H1 (cell line): ENCODE measurements around the gene LIG3. TPM values are rescaled to one million over a fixed set of nuclear protein-coding genes. Genes with fewer than 3 reads are reported as not detected.

Experiments
- CTCF ChIA-PET: fragments of 300-600 bp; sonication (Branson Sonifier 250); formaldehyde crosslinking; loops from one replicate; lab custom pipeline; 2021; ENCODE audit not compliant: partially characterized antibody; lab: Charles Lee
- POLR2A ChIA-PET: fragments of 300-600 bp; sonication (Branson Sonifier 250); formaldehyde crosslinking; loops from one replicate; lab custom pipeline; 2021; ENCODE audit warnings: inconsistent platforms; ENCODE audit not compliant: partially characterized antibody; lab: Charles Lee
- DNase-seq, 2 experiments: peaks; one replicate each; pipeline versions ENCODE4 v3.0.0 to v3.0.0-alpha.2; 2010 to 2022; ENCODE audit warnings: low spot score in 2 of 2, low read depth in 1 of 2, mixed read lengths in 1 of 2
- FAIRE-seq: peaks from 2 replicates; lab custom pipeline; 2011; peaks lifted over from hg19 to GRCh38; lab: Jason Lieb, UNC
- H2AFZ ChIP-seq: 2 replicates; pipeline ENCODE4 v1.8.1; 2012; ENCODE audit warnings: low read length, inconsistent platforms
- H2AK5ac ChIP-seq: 2 replicates; pipeline ENCODE4 v1.6.1; 2013; ENCODE audit warnings: low read depth, low read length
- H2BK120ac ChIP-seq: replicated peaks from 2 replicates; pipeline ENCODE3; 2013; ENCODE audit warnings: low read depth, low read length, inconsistent platforms
- H2BK12ac ChIP-seq: 2 replicates; pipeline ENCODE4 v1.6.1; 2013; ENCODE audit warnings: low read depth, low read length
- H2BK15ac ChIP-seq: 2 replicates; pipeline ENCODE4 v1.6.1; 2013; ENCODE audit warnings: low read length
- H2BK20ac ChIP-seq: 2 replicates; pipeline ENCODE4 v1.6.1; 2013; ENCODE audit warnings: low read length
- H2BK5ac ChIP-seq: 2 replicates; pipeline ENCODE4 v1.6.1; 2013; ENCODE audit warnings: low read depth, low read length
- H3K14ac ChIP-seq: 2 replicates; pipeline ENCODE4 v1.6.1; 2013; ENCODE audit warnings: inconsistent platforms; ENCODE audit not compliant: insufficient read length
- H3K18ac ChIP-seq: 2 replicates; pipeline ENCODE4 v1.6.1; 2013; ENCODE audit warnings: low read length; ENCODE audit errors: extremely low read depth
- H3K23ac ChIP-seq: 2 replicates; pipeline ENCODE4 v1.6.1; 2013; ENCODE audit warnings: inconsistent platforms; ENCODE audit not compliant: insufficient read length
- H3K23me2 ChIP-seq: 2 replicates; pipeline ENCODE4 v1.6.1; 2013; ENCODE audit warnings: low read depth, low read length
- H3K27ac ChIP-seq: 2 replicates; pipeline ENCODE4 v1.6.1; 2011; ENCODE audit warnings: low read depth, low read length, inconsistent platforms
- H3K27me3 ChIP-seq, 4 experiments: replicated peaks in 1 of 4; 1 replicate in 1 of 4; 2 replicates in 3 of 4; pipeline versions ENCODE4 v1.6.1 to v1.8.1; 2011 to 2013; ENCODE audit warnings: low read length in 3 of 4, mild to moderate bottlenecking in 3 of 4, inconsistent platforms in 2 of 4, mixed read lengths in 2 of 4, moderate library complexity in 1 of 4; ENCODE audit not compliant: control insufficient read depth in 3 of 4, insufficient read depth in 3 of 4; ENCODE audit errors: extremely low read depth in 1 of 4
- H3K36me3 ChIP-seq, 4 experiments: 2 replicates each; pipeline versions ENCODE4 v1.6.1 to v1.8.1; 2011 to 2013; ENCODE audit warnings: mild to moderate bottlenecking in 4 of 4, low read length in 3 of 4, moderate library complexity in 2 of 4, control low read depth in 1 of 4, inconsistent platforms in 1 of 4; ENCODE audit not compliant: insufficient read depth in 4 of 4, control insufficient read depth in 2 of 4
- H3K4ac ChIP-seq: replicated peaks from 2 replicates; pipeline ENCODE3; 2013; ENCODE audit warnings: low read length, low read depth, mixed read lengths, inconsistent platforms; ENCODE audit not compliant: insufficient read length
- H3K4me1 ChIP-seq, 4 experiments: replicated peaks in 1 of 4; 1 replicate in 1 of 4; 2 replicates in 3 of 4; pipeline versions ENCODE4 v1.6.1 to v1.8.1; 2011 to 2013; ENCODE audit warnings: low read length in 3 of 4, inconsistent platforms in 2 of 4, mixed read lengths in 1 of 4; ENCODE audit not compliant: insufficient read depth in 4 of 4, control insufficient read depth in 3 of 4
- H3K4me2 ChIP-seq, 2 experiments: 2 replicates each; pipeline versions ENCODE4 v1.6.1 to v1.8.1; 2011 to 2013; ENCODE audit warnings: low read depth in 2 of 2, low read length in 2 of 2, control low read depth in 1 of 2, inconsistent platforms in 1 of 2, mild to moderate bottlenecking in 1 of 2; ENCODE audit not compliant: insufficient read depth in 1 of 2
- H3K4me3 ChIP-seq, 4 experiments: fragments of 200-600, 300-600 bp in 1 of 4; sonication (generic), shearing (Covaris generic), sonication (Bioruptor Twin) in 1 of 4; 2 replicates each; pipeline versions ENCODE4 v1.5.1 to v1.8.1; 2011 to 2016; ENCODE audit warnings: low read length in 4 of 4, low read depth in 3 of 4, control low read depth in 2 of 4, inconsistent platforms in 2 of 4, mild to moderate bottlenecking in 2 of 4, mixed read lengths in 1 of 4, moderate library complexity in 1 of 4; ENCODE audit not compliant: insufficient read depth in 2 of 4; ENCODE audit errors: extremely low read depth in 1 of 4
- H3K56ac ChIP-seq: replicated peaks from 2 replicates; pipeline ENCODE3; 2013; ENCODE audit warnings: low read depth, mild to moderate bottlenecking, mixed read lengths, low read length, inconsistent platforms; ENCODE audit not compliant: insufficient read length
- H3K79me1 ChIP-seq: 2 replicates; pipeline ENCODE4 v1.6.1; 2013; ENCODE audit warnings: low read depth, low read length, control low read depth
- H3K79me2 ChIP-seq, 2 experiments: 2 replicates each; pipeline versions ENCODE4 v1.6.1 to v1.8.1; 2012 to 2013; ENCODE audit warnings: low read length in 2 of 2, mild to moderate bottlenecking in 2 of 2, inconsistent platforms in 1 of 2; ENCODE audit not compliant: insufficient read depth in 2 of 2, control insufficient read depth in 1 of 2
- H3K9ac ChIP-seq, 4 experiments: replicated peaks in 1 of 4; 1 replicate in 1 of 4; 2 replicates in 3 of 4; pipeline versions ENCODE4 v1.6.1 to v1.8.1; 2011 to 2013; ENCODE audit warnings: low read depth in 3 of 4, low read length in 3 of 4, control low read depth in 2 of 4, mild to moderate bottlenecking in 2 of 4, moderate library complexity in 2 of 4, inconsistent platforms in 1 of 4; ENCODE audit errors: extremely low read depth in 1 of 4
- H3K9me3 ChIP-seq, 2 experiments: 2 replicates each; pipeline versions ENCODE4 v1.6.1 to v1.8.1; 2012 to 2013; ENCODE audit warnings: mild to moderate bottlenecking in 2 of 2, moderate library complexity in 2 of 2, control low read depth in 1 of 2, inconsistent platforms in 1 of 2, low read depth in 1 of 2, low read length in 1 of 2, mixed read lengths in 1 of 2; ENCODE audit not compliant: insufficient read depth in 2 of 2
- H4K20me1 ChIP-seq, 2 experiments: replicated peaks in 1 of 2; 2 replicates each; pipeline versions ENCODE3 to v1.8.1; 2011 to 2013; ENCODE audit warnings: inconsistent platforms in 2 of 2, low read length in 2 of 2, mild to moderate bottlenecking in 1 of 2; ENCODE audit not compliant: insufficient read depth in 2 of 2, control insufficient read depth in 1 of 2
- H4K5ac ChIP-seq: 2 replicates; pipeline ENCODE4 v1.6.1; 2013; ENCODE audit warnings: low read length, low read depth, mixed read lengths, inconsistent platforms; ENCODE audit not compliant: insufficient read length
- H4K8ac ChIP-seq: 2 replicates; pipeline ENCODE4 v1.8.0; 2013; ENCODE audit warnings: mild to moderate bottlenecking, moderate library complexity, low read length, inconsistent platforms; ENCODE audit not compliant: insufficient read depth; ENCODE audit errors: extremely low read depth
- H4K91ac ChIP-seq: replicated peaks from 2 replicates; pipeline ENCODE3; 2013; ENCODE audit warnings: low read length, mixed read lengths, inconsistent platforms; ENCODE audit not compliant: insufficient read length
- BACH1 ChIP-seq: IDR thresholded peaks from 2 replicates; pipeline ENCODE4 v1.6.1; 2012; ENCODE audit warnings: low read length, improper control_type of control experiment
- CBX5 ChIP-seq: fragments of 300-800, 300-1000 bp; sonication (generic); IDR thresholded peaks from 2 replicates; pipeline ENCODE4 v1.7.1; 2016; ENCODE audit warnings: antibody characterized with exemption, low read length, low read depth
- HDAC2 ChIP-seq, 2 experiments: fragments of 300-600 bp in 1 of 2; sonication (generic) in 1 of 2; IDR thresholded peaks; 2 replicates each; pipeline ENCODE4 v1.6.1; 2011 to 2012; ENCODE audit warnings: low read depth in 2 of 2, low read length in 2 of 2, mild to moderate bottlenecking in 2 of 2, moderate library complexity in 2 of 2, borderline replicate concordance in 1 of 2, inconsistent platforms in 1 of 2
- POLR2A ChIP-seq, 2 experiments: IDR thresholded peaks; 1 replicate in 1 of 2; 2 replicates in 1 of 2; pipeline ENCODE4 v1.6.1; 2011; ENCODE audit warnings: low read depth in 2 of 2, low read length in 2 of 2, mild to moderate bottlenecking in 2 of 2; ENCODE audit errors: control extremely low read depth in 1 of 2
- RAD21 ChIP-seq, 2 experiments: IDR thresholded peaks in 1 of 2; conservative IDR thresholded peaks in 1 of 2; 2 replicates each; pipeline ENCODE4 v1.6.1; 2011; ENCODE audit warnings: low read depth in 2 of 2, low read length in 2 of 2, improper control_type of control experiment in 1 of 2, inconsistent platforms in 1 of 2, mild to moderate bottlenecking in 1 of 2, moderate library complexity in 1 of 2
- SIRT6 ChIP-seq: IDR thresholded peaks from one replicate; pipeline ENCODE4 v1.7.1; 2012; ENCODE audit warnings: low read length, inconsistent platforms
- SP1 ChIP-seq: IDR thresholded peaks from 2 replicates; pipeline ENCODE4 v1.6.1; 2011; ENCODE audit warnings: low read depth, low read length
- SRF ChIP-seq: IDR thresholded peaks from 2 replicates; pipeline ENCODE4 v1.6.1; 2011; ENCODE audit warnings: mild to moderate bottlenecking, low read depth, low read length, moderate library complexity
- WGBS, 2 experiments: shearing (Covaris generic) in 1 of 2; methylation state at CpG; one replicate each; pipeline versions ENCODE4 v1.1.6 to v1.1.7; 2013 to 2015; ENCODE audit warnings: low lambda C conversion rate in 2 of 2, mixed read lengths in 2 of 2, inconsistent platforms in 1 of 2, low coverage in 1 of 2, missing lambda C conversion rate in 1 of 2; ENCODE audit not compliant: insufficient replicate concordance in 2 of 2, insufficient coverage in 1 of 2, insufficient read length in 1 of 2; ENCODE audit errors: extremely low coverage in 1 of 2, missing lambda C conversion rate in 1 of 2; 5-methylcytosine and 5-hydroxymethylcytosine counted together
- polyA plus RNA-seq, 7 experiments: library from polyadenylated mRNA; depleted of rRNA in 3 of 7; stranded (reverse) in 5 of 7; unstranded in 2 of 7; fragments of >200 nt in 5 of 7; fragments of 200-250 nt in 2 of 7; gene quantifications; 1 replicate in 5 of 7; 2 replicates in 1 of 7; 4 replicates in 1 of 7; pipeline versions ENCODE4 v1.2.1 to v1.2.3, GENCODE V29; 2011 to 2013; ENCODE audit warnings: missing spikeins in 2 of 7, mixed read lengths in 2 of 7
- total RNA-seq: library from RNA; stranded (reverse); fragmentation: NEBNext Ultra II Directional; extraction: Animal tissue kit (Norgen Biotek cat#: 25700); gene quantifications from 2 replicates; pipeline ENCODE4 v1.2.1, GENCODE V29; 2021
- TF ChIP-seq, protein P1 (sequence below): IDR thresholded peaks from 2 replicates; pipeline ENCODE4 v1.6.1; 2012; ENCODE audit warnings: low read length, inconsistent platforms

The LIG3 gene
- total and polyA plus RNA-seq, 2 of the 8 experiments (the other 6 are each of a cell fraction or from before 2014, with no cell fraction given) = 63.6 to 89.3 TPM

DNA sequence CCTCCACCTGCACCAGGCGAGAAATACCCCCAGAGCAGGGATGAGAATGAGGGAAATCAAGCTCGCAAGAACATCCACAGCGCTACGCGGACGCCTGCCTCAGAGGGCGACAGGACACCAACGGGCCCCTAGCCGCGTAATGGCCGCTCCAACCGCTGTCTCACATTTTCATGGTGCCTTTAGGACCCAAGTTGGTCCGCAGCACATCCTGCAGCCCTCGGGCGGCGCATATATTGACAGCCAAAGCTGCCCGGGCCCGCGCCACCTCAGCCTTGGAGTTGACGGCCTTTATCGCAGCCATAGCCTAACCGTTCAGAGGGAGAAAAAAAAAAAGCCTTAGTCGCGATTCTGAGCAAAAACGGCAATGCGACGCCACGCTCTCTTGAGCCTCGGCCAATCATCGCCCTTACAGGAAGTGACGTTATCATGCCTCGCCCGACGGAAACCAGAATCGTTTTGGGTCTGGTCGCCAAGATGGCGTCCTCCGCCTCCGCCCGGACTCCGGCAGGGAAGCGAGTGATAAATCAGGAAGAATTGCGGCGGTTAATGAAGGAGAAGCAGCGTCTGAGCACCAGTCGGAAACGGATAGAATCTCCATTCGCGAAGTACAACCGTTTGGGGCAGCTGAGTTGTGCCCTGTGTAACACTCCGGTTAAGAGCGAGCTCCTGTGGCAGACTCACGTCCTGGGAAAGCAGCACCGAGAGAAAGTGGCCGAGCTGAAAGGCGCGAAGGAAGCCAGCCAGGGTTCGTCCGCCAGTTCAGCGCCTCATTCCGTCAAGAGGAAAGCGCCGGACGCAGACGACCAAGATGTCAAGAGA, 19.0 kb upstream of the LIG3 start, which contains the start of the genes CCT6B and ZNF830:
Gene CCT6B (minus strand): TSS at position 368 of the 819 bp plus-strand sequence. CDS start 67 bp downstream, at position 301.
Gene ZNF830 (plus strand): TSS at position 448 of the 819 bp plus-strand sequence. CDS start 27 bp downstream, at position 475.
- H3K23me2 ChIP-seq = peaks cover 10% of the 10 kb centered on the region; the same call in 1 of the 2 replicates
- peak within 1 kb of the TSS; percentile 100 for H2AFZ ChIP-seq
- peaks cover 0 to 20% of the 10 kb centered on the region in 2 experiments; a peak in 2 of 4 replicates for H3K79me2 ChIP-seq
- no peak within 1 kb of the TSS for H2BK20ac ChIP-seq
- 0 out of 7 replicates have a peak, but pooled peaks cover 0 to 3% (median under 1%) of the 10 kb centered on the region in 4 experiments for H3K4me1 ChIP-seq
- H2BK12ac ChIP-seq = peak within 1 kb of the TSS; percentile 64; the same call in 1 of the 2 replicates
- H3K79me1 ChIP-seq = no peaks in the 10 kb centered on the region
- ChIA-PET CTCF (no interaction called here), POLR2A (interaction anchor here (0.6 to 2.5 kb wide), 11 partner anchors 8 to 771 kb away, joined by 3 to 27 read pairs (median 4); partner anchors contain the start of gene LIG3)
- H3K56ac ChIP-seq = peak within 1 kb of the TSS; percentile 27
- DNase-seq (peak; percentile 79 to 92), FAIRE-seq (peak; percentile 72)
- peak within 1 kb of the TSS; percentile 99 for H4K8ac ChIP-seq
- peak within 1 kb of the TSS; percentile 84 for H3K18ac ChIP-seq
- peaks cover 0 to 15% (median 7%) of the 10 kb centered on the region in 4 experiments; a peak in 2 of 8 replicates for H3K36me3 ChIP-seq
- peak within 1 kb of the TSS; percentile 89 to 95 for H3K4me2 ChIP-seq
- H3K4ac ChIP-seq = no peak within 1 kb of the TSS
- WGBS, 2 experiments = 2% methylated on average over 54 of the region's 65 CpGs; no CpG with 5 or more reads in 1 of the 2 experiments
- H4K20me1 ChIP-seq = no peaks in the 10 kb centered on the region
- no peak within 1 kb of the TSS for H2BK15ac ChIP-seq
- H2BK120ac ChIP-seq = no peak within 1 kb of the TSS
- peak within 1 kb of the TSS; percentile 93 for H3K27ac ChIP-seq
- H2BK5ac ChIP-seq = peak within 1 kb of the TSS; percentile 95
- H3K9me3 ChIP-seq = no peaks in the 10 kb centered on the region
- peaks cover 0 to 2% (median 0%) of the 10 kb centered on the region in 4 experiments; a peak in 2 of 7 replicates for H3K27me3 ChIP-seq
- H3K14ac ChIP-seq = no peak within 1 kb of the TSS
- H3K23ac ChIP-seq = no peak within 1 kb of the TSS
- peak within 1 kb of the TSS; percentile 18; the same call in 1 of the 2 replicates for H2AK5ac ChIP-seq
- no peak within 1 kb of the TSS for H4K91ac ChIP-seq
- H3K4me3 ChIP-seq = peak within 1 kb of the TSS; percentile 83 to 99 (median 92)
- H3K9ac ChIP-seq = peak within 1 kb of the TSS; percentile 85 to 95 (median 94)
- peak within 1 kb of the TSS; percentile 72 for H4K5ac ChIP-seq
- TF ChIP-seq CBX5 (no peak), SIRT6 (no peak), SRF (peak; percentile 46), HDAC2 (IDR thresholded peaks at IDR 0.05; ENCODE audit: borderline replicate concordance in 1 of 2, low read depth in 2 of 2, low read length in 2 of 2) (peak in 1 of 2 experiments; percentile 100; a peak in 2 of 4 replicates), BACH1 (peak; percentile 79), RAD21 (IDR thresholded peaks at IDR 0.05 in 1 of 2, conservative IDR thresholded peaks at IDR 0.05 in 1 of 2; ENCODE audit: low read depth in 2 of 2, low read length in 2 of 2) (no peak), POLR2A (IDR thresholded peaks at IDR 0.05; ENCODE audit: control extremely low read depth in 1 of 2, low read depth in 2 of 2, low read length in 2 of 2) (peak; percentile 90 to 95), SP1 (no peak; the same call in 1 of the 2 replicates)
- TF ChIP-seq, protein P1, sequence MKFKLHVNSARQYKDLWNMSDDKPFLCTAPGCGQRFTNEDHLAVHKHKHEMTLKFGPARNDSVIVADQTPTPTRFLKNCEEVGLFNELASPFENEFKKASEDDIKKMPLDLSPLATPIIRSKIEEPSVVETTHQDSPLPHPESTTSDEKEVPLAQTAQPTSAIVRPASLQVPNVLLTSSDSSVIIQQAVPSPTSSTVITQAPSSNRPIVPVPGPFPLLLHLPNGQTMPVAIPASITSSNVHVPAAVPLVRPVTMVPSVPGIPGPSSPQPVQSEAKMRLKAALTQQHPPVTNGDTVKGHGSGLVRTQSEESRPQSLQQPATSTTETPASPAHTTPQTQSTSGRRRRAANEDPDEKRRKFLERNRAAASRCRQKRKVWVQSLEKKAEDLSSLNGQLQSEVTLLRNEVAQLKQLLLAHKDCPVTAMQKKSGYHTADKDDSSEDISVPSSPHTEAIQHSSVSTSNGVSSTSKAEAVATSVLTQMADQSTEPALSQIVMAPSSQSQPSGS = peak; percentile 33; the same call in 1 of the 2 replicates
